Activated CD8-positive, alpha-beta memory T cell treated with anti-CD3 and anti-CD28 coated beads, Interleukin-2, amount 50 U/mL, for 1 hour (primary cell): Measurements from ENCODE around the gene P4HA2.

ENCODE experiments used
- DNase-seq: peaks from one replicate; pipeline ENCODE4 v3.0.0-alpha.2; 2020; ENCODE audit errors: extremely low read depth

The P4HA2 gene

DNA sequence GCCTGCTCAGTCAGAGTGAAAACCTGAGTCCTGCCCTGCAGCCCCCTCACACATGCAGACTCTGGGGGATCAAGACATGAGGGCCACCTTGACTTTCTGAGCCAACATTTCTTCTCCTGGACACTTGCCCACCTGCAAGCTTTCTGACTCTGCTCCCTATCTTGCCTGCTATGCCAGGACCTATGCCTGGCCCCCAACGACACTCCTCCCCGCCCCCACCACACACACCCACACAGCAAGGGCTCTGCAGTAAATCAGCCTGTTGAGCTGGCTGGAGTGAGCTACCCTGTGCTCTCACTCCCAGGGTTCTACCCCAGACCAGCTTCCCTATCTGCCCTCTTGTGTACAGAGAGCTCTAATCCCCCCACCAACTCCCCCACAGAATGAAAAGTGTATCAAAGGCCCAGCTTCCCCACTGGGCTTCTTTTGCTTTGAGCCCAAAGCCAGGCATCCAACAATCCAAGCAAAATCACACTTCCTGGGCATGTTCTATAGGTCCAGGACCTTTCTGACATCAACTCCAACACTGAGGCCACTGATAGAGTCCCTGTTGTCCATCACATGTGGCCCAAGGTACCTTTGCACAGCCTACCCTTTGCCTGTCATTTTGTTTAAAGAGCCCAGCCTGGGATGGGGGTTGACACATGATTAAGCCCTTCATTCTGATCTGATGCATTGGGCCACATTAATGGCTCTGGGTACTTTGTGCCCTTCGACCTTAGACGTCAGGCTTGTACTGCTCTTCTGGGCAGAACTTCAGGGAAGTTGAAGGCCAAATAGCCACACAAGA lies 37.1 kb upstream of the P4HA2 start:
- no peak for DNase-seq

DNA sequence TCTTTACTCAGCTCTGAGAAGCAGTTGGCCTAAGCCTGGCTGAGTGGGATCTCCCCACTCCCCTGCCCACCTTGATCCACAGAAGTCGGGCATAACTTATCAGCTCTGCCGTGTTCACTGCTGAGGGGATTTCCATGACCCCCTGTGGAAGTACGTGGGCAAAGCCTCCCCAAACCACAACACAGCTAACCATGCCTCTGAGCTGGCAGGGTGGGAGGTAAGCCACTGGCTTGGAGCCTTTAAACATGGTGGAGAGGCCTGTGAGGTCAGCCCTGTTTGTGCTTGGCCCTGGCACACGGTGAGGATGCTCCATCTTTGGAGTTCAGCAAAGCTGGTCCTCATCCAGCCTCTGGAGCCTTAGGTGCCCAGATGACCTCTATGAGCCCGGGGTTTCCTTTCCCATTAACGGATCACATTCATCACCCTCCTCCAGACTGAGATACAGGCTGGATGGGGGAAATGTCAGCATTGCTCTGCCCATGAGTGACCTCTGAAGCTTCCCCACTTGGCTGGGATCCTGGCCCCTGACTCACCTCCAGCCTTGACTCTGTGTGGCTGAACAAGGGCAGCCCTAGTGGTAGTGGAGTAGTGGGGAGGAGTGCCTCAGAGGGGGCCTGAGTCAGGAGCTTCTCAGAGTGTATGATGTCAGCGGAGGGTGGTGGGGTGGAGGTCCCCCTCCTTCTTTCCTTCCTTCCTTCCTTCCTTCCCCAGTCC lies 36.1 kb upstream of the P4HA2 start:
- DNase-seq: no peak

DNA sequence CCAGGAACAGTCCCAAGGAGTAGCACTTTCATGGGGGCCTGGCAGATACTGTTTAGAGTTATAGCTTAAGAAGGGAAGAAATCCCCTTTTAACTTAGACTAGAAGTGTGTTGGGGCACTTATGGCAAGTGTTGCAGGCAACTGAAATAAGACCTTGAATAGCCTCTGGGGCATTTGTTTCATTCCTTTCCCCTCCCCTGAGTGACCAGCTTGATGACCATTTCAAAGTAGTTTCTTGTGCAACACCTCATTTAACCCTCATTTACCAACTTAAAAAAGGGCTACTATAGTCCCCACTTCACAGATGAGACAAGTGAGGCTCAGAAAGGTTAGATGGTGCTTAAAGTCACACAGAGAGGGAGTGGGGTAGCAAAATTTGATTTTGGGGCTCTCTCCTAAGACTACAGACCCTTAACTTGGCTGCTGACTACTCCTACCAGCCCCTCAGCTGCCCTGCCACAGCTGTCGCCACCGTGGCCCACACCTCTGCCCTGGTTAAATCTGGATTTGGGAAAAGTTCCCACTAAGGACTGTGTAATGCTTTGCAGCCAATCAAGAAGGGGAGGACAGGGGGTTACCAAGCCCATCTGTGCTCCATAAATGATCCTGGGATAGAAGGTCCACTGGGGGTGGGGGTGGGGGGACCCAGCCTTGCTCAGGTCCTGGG lies 35.4 kb upstream of the P4HA2 start:
- DNase-seq: no peak

DNA sequence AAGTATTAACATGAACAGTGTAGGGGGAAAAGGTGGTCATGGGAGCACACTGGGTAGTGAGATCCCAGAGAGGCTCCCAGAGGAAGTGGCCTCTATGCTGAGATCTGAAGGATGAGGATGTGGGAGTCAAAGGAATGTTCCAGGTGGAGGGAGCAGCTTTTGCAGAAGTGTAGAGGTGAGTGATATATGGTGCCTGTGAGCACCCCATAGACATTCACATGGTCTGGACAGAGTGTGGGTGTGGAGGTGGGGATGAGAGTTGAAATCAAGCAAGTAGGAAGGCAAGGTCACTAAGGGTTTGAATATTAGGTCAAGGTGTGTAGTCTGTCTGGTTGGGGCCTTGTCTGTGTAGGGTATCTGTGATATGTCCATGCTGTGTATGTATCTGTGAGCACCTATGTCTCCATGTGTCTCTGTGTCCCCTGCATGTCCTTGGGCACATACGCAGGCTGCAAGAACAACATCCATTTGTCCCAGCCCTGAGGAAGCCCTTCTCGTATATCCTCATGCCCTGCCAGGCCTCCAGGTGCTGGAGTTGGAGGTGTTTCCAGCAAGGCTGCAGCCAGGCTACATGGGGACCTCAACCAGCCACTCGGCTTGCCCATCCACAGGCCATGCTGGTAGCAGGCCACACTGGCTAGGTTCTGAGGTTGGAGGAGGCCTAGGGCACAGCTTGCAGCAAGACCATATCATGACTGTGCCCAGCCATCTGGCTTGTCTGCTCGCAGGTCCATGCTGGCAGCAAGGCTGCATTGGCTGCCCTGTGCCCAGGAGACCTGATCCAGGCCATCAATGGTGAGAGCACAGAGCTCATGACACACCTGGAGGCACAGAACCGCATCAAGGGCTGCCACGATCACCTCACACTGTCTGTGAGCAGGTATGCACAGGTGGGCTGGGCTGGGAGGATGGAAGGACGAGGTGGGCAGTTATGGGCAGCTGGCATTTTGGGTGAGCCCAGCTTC lies 34.5 kb upstream of the P4HA2 start:
- no peak for DNase-seq

DNA sequence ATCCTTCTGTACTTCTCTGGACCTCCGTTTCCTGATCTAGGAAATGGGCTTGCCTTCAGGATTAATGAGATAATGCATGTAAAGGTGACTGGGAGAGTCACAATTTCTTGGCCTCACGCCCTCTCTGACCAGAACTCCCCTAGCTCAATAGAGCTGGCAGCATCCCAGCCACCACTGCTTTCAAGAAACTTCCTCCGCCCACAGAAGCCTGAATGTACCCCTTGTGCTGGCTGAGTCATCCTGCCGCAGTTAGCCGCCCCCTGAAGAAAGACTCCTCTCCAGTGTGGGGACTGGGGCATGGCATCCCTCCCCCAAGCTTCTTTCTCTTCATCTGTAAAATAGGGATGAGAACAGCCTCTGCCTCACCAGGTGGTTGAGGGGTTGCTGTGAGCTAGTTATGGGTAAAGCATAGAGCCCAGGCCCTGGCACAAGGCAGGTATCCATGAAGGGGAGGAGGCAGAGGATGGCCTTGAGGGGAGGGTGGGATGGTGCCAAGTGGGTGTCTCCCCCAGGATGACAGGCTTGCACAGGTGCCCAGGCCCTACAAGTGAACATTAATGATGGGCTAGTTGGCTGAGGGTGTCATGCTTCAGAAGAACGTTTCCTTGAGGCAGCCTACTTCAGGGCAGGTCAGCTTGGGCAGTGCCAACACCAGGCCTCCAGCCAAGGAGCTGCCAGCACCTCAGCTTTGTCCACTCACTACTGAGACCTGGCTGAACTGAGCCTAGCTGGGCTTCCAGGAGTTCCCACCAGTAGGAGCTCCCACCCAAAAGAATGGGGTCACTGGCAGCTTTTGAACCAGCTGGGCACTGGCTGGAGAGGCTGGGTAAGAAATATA lies 33.3 kb upstream of the P4HA2 start:
- no peak for DNase-seq

DNA sequence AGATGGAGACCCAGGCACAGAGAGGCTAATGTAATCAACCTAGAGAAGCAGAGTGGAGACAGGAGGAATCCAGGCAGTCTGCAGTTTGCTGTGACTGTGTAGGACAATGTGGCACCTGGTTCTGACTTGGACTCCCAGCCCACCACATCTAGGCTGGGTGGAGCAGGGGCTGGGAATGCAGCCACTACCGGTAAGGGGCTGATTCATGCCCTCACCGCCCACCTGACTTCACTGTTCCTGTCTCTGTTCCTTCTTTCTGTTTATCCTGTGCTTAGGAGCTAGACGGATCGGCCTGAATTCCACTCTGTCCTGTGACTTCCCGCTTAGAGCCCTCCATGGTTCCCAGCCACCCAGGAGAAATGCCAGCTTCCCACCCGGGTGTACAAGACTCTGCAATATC lies 32.4 kb upstream of the P4HA2 start:
- DNase-seq: no peak

DNA sequence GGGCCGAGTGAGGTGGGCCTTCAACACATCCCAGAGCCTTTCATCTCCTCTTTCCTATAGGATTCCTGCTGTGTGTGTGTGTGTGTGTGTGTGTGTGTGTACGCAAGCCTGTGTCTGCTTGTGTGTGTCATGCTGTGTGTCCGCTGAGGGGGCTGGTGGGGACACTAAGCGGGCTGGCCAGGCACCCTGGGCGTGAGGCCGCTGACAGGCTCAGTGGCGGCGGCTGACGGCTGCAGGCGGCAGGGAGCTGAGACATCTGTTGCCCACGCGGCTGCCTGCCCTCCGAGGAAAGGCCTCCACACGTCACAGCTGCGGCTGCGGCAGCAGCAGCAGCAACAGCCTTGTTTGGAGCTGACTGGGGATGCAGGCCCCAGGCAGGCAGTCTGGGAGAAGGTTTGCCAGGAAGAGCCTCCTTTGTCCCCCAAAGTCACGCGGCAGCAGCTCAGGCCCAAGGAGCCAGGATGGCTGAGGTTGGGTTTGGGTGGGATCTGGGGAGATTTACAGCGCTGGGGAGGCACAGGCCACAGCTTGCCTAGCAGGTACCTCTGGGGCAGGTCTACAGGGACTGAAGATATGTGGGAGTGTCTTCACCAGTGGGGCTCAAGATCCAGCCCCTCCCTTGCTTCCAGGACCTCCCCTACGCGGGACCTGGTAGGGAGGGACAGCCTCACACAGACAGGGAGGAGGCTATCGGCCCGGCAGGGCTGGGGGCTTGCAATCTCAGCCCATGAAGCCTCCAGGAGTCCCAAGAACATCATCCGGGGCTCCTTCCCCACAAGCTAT lies 31.6 kb upstream of the P4HA2 start:
- DNase-seq: no peak

DNA sequence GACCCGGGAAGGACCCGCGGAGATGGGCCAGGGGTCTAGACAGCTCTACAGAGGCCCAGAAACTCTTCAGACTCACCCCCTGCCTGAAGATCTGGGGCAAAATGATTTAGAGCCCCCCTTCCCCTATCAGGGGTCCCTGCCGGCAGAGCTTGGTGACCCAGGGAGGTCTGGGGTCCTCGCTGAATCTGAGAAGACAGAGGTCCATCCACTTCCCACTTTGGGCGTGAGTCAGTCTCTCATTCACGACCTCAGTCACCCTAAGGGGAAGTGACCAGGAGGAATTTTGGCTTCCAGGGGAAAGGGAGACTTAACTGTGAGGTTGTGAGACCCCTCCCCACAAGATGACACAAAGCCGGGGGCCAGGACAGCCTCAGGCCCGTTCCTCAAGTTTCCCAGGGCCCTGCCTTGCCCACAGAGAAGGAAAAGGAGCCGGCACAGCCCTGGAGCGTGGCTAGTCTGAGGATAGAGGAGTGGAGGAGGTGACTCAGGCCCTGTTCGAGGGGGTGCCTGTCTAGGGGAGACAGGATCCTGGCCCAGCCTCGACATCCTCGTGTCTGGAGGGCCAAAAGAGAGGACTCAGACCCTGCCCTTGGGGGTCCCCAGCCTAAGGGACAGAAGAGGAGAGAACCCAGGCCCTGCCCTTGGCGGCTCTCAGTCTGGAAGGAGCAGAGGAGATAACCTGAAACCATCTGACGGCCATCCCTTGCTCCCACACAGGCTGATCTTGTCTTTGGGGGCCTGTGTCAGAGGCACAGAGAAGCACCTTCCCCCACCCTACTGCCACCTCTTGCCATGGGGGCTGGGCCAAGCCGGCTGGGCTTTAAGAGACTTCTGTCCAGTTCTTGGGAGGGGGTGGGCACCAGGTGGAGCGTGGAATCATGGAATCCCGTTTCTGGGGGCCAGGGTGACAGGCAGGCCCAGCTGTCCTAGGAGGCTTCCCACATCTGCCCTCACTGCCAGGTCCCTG lies 30.7 kb upstream of the P4HA2 start:
- DNase-seq: no peak

DNA sequence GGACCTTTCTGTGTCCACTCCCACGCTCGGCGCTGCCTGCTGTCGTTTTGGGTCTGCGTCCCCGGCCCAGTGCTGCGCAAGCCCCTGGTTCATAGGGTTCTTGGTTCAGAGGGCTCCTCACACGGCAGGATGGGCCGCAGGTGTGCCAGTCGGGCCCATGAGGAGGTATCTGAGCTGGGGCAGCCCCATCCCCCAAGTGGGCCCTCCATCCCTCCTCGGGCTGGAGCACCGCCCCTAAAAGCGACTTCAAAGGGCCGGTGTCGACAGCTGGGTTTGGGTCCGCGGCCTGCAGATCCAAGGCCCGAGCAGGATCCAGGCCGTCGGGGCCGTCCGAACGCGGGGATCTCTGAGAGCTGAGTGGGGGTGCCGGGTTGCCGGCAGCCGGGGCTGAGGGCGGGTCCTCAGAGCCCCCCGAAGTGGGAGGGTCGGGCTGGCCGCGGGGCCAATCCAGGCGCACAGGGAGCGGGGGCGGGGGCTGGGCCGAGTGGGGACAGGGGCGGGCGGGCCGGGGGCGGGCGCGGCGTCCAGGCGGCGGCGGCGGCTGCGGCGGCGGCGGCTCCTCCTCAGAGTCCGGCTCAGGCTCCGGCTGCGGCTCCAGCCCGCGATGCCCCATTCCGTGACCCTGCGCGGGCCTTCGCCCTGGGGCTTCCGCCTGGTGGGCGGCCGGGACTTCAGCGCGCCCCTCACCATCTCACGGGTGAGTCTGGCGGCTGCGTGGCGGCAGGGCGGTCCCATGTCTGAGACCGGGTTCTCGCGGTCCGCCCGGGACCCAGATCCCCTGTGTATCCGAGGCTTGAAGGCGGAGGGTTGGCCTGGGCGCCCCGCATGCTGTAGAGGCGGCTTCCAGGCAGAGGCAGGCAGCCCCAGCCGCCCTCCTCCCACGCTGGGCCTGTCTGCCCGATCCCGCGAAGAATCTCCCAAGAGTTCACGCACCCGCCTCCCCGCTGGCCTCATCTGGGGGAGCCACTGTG lies 29.8 kb upstream of the P4HA2 start, which contains the start of gene PDLIM4:
TSS of gene PDLIM4 (plus strand) at position 566 of the 971 bp plus-strand sequence. CDS start at position 605, 39 bp downstream.
- DNase-seq: no peak

DNA sequence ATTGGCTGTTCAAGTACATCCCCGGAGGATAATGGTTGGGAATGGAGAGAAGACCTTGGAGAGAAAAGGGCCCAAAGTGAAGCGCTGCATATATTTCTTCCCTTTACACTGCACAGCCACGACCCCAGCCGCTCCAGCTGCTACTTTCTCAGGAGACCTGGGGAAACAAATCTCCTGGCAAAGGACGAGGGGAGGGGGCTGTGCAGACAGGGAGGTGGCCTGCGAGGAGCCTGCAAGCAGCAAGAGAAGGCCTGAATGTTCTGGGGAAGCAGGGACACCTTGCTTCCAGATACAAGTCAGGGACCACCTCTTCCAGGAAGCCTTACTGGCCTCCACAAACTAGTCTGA lies 29.1 kb upstream of the P4HA2 start:
- no peak for DNase-seq

DNA sequence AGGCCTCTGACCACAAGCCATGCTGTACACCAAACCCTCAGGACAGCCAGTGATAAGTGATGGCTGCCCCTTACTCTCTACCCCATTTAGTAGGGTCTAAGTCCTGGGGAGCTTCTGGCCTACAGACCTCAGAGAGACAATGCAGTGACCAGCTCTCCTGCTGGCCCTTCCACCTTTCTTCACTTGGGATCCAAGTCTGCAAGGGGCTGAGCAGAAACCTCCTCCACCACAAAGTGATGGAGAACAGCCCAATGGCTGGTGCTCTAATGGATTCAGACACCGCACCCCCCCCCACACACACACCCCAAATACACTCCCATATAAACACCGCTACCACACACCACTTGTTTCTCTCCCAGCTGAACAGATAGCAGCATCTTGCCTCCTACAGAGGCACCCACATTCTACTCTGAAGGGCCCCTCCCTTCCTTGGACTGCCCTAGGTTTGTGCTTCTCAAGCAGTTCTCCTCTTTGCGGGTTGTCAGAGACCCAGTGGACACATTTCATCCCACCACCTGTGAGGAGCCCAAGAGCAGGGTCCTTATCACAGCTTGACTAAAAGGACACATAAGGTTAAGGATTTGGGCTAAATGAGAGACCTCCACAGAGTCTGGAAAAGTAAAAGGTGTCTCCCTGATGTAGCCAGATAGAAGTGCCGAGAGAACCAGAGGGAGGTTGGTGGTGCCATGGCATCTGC lies 28.6 kb upstream of the P4HA2 start:
- DNase-seq: no peak

DNA sequence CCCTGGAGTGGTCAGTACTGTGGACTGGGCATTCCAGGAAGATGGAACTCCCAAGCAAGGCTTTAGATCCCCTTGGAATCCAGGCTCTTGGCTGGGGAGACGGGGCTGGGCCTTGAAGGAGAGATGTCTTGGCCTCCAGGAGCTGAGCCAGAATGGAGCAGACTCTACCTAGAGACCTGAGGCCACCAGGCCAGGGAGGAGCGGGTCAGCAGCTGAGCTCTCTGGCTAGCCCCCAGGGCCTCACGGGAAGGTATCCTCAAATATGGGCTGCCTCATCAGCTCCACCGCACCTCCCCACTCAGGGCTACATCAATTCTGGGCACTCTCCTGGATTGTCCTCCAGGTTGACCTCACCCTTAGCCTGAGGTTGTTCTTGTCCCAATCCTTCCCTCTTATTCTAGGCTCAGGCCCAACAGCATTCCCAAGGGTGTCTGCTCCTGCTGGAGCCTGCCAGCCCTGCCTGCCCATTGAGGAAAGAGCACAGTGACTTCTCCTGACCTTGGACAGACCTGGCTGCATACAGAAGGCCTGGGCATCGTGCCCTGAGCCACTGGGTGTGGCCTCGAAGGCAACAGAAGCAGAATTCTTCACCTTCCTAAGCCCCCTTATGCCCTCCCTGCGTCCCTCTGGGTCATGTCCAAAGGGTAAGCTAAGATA lies 26.8 kb upstream of the P4HA2 start:
- no peak for DNase-seq

DNA sequence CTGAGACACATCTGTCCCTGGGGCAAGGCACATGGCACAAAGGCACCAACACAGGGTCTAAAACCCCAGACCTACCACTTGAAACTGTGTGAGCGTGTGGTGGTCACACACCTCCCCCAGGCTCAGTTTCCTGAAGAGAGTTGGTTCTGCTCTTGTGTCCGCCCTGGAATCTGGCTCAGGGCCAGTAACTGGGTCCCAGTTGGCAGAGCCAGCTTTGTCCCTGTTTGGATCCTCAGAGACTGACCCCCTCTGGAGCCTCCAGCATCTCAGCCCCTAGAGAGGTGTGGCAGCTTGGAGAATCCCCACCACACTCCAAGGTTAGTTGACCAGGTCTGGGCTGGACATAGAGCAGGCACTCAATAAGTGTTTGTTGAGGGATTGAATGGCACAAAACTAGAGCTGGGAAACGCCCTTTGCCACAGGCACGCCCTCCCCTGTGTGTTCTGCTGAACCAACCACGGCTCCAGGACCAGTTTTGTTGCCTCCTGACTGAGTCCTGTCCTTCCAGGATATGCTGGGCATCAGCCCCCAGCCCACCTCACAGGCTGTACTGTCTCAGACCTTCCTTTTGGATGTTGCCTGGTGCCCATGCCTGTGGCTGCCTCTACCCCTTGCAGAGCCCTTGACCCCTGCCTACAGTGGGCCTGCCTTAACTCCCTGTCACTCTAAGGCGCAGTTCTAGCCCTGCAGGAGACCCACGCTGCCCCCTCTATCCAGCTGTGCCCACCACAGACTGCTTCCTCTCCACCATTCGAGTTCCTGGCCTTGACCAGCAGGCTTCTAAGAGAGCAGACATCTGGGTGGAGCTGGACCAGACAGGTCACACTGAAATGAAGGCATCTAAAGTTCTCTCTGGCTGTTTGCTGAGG lies 26.0 kb upstream of the P4HA2 start:
- no peak for DNase-seq

DNA sequence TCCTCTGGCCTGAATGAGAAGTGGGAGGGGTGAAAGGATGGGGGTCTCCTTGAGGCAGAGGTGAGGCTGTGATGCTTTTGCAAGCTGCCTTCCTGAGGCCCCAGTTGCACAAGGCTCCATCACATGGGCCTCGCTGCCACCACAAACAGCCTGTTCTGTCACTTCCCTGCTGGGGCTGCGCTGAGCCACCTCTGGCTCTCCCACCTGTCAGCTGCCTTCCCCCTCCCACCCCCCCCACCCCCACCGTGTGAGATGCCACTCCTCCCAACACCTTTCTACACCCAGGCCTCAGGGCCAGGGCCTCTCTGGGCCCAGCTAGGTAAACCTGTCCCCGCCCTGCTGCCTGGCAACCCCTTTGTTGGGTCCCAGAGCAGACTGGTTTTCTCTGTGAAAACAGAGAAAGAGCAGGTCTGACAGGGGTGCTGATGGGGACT lies 25.4 kb upstream of the P4HA2 start:
- DNase-seq: no peak

DNA sequence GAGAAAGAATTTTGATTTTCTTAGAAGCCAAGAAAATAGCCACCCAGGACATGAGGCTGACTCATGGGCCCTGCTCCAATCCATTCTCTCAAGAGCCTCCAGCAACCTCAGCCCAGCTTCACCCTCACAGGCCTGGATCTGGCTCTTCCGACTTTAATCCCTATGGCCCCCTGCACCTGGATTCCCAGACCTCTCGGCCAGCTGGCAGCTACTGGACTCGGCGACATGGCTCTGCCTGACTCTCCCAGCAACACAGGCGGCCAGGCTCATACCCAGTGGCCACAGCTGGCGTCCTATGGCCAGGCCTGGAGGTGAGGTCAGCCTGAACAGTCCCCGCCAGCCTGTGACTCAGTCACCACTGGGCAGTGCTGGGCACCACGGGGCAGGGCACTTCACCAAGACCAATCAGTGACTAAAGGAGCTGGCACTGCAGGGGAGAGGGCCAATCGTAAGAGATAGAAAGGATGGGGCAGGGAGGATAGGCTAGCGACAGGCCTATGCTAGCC lies 23.6 kb upstream of the P4HA2 start:
- DNase-seq: no peak
